CD4-positive, alpha-beta T cell (primary cell): ENCODE measurements around the gene MLLT10. TPM values are rescaled to one million over a fixed set of nuclear protein-coding genes. Genes with fewer than 3 reads are reported as not detected.
"Not testable (repeated sequence)": the region's sequence is repeated elsewhere in the genome, so short reads cannot be mapped to it uniquely, and the experiment has no call there.

Experiments used
- ATAC-seq: fragments of 200-7000 bp; cut with Tn5 transposase; one replicate; pipeline ENCODE4 v1.10.0; 2022; ENCODE audit warnings: mild to moderate bottlenecking; ENCODE audit not compliant: poor library complexity
- CTCF ChIA-PET: fragments of 350-600 bp; sonication (Branson Sonifier 250); formaldehyde crosslinking; loops from one replicate; lab custom pipeline; 2021; ENCODE audit warnings: antibody characterized with exemption, inconsistent platforms; lab: Charles Lee
- POLR2A ChIA-PET: fragments of 350-600 bp; sonication (Branson Sonifier 250); formaldehyde crosslinking; loops from one replicate; lab custom pipeline; 2021; ENCODE audit warnings: antibody characterized with exemption, inconsistent platforms; lab: Charles Lee
- DNase-seq, 14 experiments: peaks; one replicate each; pipeline ENCODE4 v3.0.0-alpha.2; 2013 to 2020; ENCODE audit warnings: mixed read lengths in 2 of 14
- H3K27ac ChIP-seq, 2 donors: one replicate each; pipeline versions ENCODE4 v1.5.1 to v1.7.0; 2013; ENCODE audit warnings: low read length in 2 of 2, low read depth in 1 of 2, mild to moderate bottlenecking in 1 of 2
- H3K27me3 ChIP-seq, 2 experiments: 1 replicate in 1 of 2; 2 replicates in 1 of 2; pipeline versions ENCODE4 v1.6.1 to v1.7.0; 2013; ENCODE audit warnings: low read length in 2 of 2, control low read depth in 1 of 2, mild to moderate bottlenecking in 1 of 2, moderate library complexity in 1 of 2; ENCODE audit not compliant: insufficient read depth in 2 of 2, control insufficient read depth in 1 of 2
- H3K36me3 ChIP-seq: one replicate; pipeline ENCODE4 v1.6.1; 2013; ENCODE audit warnings: low read length, control low read depth; ENCODE audit not compliant: insufficient read depth
- H3K4me1 ChIP-seq: one replicate; pipeline ENCODE4 v1.6.1; 2013; ENCODE audit warnings: low read length, control low read depth; ENCODE audit not compliant: insufficient read depth
- H3K4me3 ChIP-seq: one replicate; pipeline ENCODE4 v1.5.1; 2013; ENCODE audit warnings: mild to moderate bottlenecking, low read length, moderate library complexity
- H3K9me3 ChIP-seq, 2 experiments: 1 replicate in 1 of 2; 2 replicates in 1 of 2; pipeline versions ENCODE4 v1.6.1 to v1.7.0; 2013; ENCODE audit warnings: low read length in 2 of 2, mild to moderate bottlenecking in 2 of 2, control low read depth in 1 of 2, moderate library complexity in 1 of 2; ENCODE audit not compliant: control insufficient read depth in 1 of 2, insufficient read depth in 1 of 2
- H3K27ac Mint-ChIP-seq: one replicate; pipeline ENCODE4 v1.8.0; 2020; ENCODE audit warnings: mixed read lengths
- H3K27me3 Mint-ChIP-seq: one replicate; pipeline ENCODE4 v1.8.0; 2021; ENCODE audit warnings: mixed read lengths
- H3K36me3 Mint-ChIP-seq: one replicate; pipeline ENCODE4 v1.8.0; 2021; ENCODE audit warnings: low read depth, mixed read lengths
- H3K4me1 Mint-ChIP-seq: one replicate; pipeline ENCODE4 v1.8.0; 2021; ENCODE audit warnings: low read depth, mixed read lengths
- H3K4me3 Mint-ChIP-seq: one replicate; pipeline ENCODE4 v1.8.0; 2020; ENCODE audit warnings: mild to moderate bottlenecking, mixed read lengths
- H3K9me3 Mint-ChIP-seq: one replicate; pipeline ENCODE4 v1.8.0; 2020; ENCODE audit warnings: mixed read lengths
- intact Hi-C, 2 experiments: fragments of 100-400 bp; cut with DNase I in 1 of 2; cut with micrococcal nuclease in 1 of 2; formaldehyde crosslinking; loops; one replicate each; pipeline versions ENCODE4 v1.15.1 to v1.9.0; 2023 to 2025; cut with DNase I, micrococcal nuclease
- total RNA-seq, 174 experiments: library from RNA in 2 of 174; stranded (reverse) in 2 of 174; gene quantifications; one replicate each; pipeline ENCODE4 v1.2.3 and lab custom pipeline; 2021 to 2026
- TF ChIP-seq, protein P1 (sequence below): fragments of 200-600 bp; IDR thresholded peaks from one replicate; pipeline ENCODE4 v1.8.0; 2022; ENCODE audit warnings: antibody characterized with exemption, mild to moderate bottlenecking

Gene MLLT10
- total RNA-seq, 2 experiments from 2014 or later: 46.0 to 64.1 TPM

DNA sequence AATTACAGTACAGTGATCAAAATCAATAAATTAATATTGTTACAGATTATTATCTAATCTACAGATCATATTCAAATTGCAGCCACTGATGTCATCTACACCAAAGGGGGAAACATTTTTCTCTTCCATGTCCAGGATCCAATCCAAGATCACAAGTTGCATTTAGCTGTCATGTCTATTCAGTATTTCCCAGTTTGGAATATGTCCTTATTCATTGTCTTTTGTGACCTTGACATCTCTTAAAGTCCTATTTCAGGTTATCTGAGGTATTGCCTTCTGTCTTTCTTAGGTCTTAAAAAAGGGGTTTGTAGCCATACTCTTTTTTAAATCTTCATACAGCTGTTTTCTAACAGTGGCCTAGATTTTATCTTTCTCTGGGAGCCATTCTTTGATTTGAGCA is 93.3 kb downstream of the MLLT10 start:
- H3K27ac ChIP-seq: no peak overlapping the region
- peaks cover 28% of the 10 kb centered on the region for H3K36me3 ChIP-seq
- DNase-seq (no peak), ATAC-seq (no peak)
- no peaks in the 10 kb centered on the region for H3K27me3 ChIP-seq
- Mint-ChIP-seq H3K27ac (no peak overlapping the region), H3K4me1 (peaks cover 23% of the 10 kb centered on the region), H3K27me3 (no peaks in the 10 kb centered on the region), H3K36me3 (peaks cover 82% of the 10 kb centered on the region), H3K9me3 (no peaks in the 10 kb centered on the region), H3K4me3 (no peak overlapping the region)
- intact Hi-C loops: no loop called here
- no peaks in the 10 kb centered on the region for H3K4me1 ChIP-seq
- H3K9me3 ChIP-seq: no peaks in the 10 kb centered on the region
- ChIA-PET POLR2A (no interaction called here), CTCF (no interaction called here)
- no peak overlapping the region for H3K4me3 ChIP-seq
- TF ChIP-seq, protein P1, sequence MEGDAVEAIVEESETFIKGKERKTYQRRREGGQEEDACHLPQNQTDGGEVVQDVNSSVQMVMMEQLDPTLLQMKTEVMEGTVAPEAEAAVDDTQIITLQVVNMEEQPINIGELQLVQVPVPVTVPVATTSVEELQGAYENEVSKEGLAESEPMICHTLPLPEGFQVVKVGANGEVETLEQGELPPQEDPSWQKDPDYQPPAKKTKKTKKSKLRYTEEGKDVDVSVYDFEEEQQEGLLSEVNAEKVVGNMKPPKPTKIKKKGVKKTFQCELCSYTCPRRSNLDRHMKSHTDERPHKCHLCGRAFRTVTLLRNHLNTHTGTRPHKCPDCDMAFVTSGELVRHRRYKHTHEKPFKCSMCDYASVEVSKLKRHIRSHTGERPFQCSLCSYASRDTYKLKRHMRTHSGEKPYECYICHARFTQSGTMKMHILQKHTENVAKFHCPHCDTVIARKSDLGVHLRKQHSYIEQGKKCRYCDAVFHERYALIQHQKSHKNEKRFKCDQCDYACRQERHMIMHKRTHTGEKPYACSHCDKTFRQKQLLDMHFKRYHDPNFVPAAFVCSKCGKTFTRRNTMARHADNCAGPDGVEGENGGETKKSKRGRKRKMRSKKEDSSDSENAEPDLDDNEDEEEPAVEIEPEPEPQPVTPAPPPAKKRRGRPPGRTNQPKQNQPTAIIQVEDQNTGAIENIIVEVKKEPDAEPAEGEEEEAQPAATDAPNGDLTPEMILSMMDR: no peak

DNA sequence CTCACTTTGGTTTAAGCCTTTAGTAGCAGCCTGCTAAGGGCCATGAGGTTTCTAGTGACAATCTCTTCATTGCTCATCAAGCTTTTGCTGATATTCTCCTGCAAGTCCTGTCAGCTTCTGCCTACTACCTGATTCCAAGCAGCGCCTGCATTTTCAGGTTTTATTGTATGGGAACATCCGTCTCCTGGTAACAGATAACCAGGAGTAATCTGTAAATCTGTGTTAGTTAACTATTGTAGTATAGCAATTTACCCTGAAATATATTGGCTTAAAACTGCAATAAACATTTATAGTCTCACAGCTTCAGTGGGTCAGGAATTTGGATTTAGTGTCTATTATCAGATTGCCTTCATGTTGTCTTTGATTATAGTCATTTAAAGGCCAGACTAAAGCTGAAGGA is 94.0 kb downstream of the MLLT10 start:
- no peak overlapping the region for H3K27ac Mint-ChIP-seq
- POLR2A ChIA-PET: no interaction called here

DNA sequence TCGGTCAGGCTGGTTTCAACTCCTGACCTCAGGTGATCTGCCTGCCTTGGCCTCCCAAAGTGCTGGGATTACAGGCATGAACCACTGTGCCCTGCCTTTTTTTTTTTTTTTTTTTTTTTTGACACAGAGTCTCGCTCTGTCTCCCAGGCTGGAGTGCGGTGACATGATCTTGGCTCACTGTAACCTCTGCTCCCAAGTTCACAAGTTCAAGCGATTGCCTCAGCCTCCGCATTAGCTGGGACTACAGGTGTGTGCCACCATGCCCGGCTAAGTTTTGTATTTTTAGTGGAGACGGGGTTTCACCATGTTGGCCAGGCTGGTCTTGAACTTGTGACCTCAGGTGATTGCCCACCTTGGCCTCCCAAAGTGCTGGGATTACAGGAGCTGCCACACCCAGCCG is 94.6 kb downstream of the MLLT10 start:
- H3K4me3 Mint-ChIP-seq, intact Hi-C loops, POLR2A ChIA-PET, H3K9me3 ChIP-seq, H3K27ac ChIP-seq, DNase-seq, H3K27ac Mint-ChIP-seq, H3K27me3 Mint-ChIP-seq, H3K27me3 ChIP-seq, ATAC-seq, H3K4me1 ChIP-seq, H3K9me3 Mint-ChIP-seq, H3K4me3 ChIP-seq: not testable (repeated sequence)
- peaks cover 21% of the 10 kb centered on the region for H3K36me3 ChIP-seq
- Mint-ChIP-seq H3K36me3 (peaks cover 77% of the 10 kb centered on the region), H3K4me1 (peaks cover 18% of the 10 kb centered on the region)
- CTCF ChIA-PET: interaction anchor here (0.5 to 0.7 kb wide), 2 partner anchors 9 to 39 kb away, joined by 3 read pairs; no protein-coding TSS in a partner anchor

More for the DNA sequence above, 94.0 kb downstream of the MLLT10 start:
- intact Hi-C loops: no loop called here
- peaks cover 21% of the 10 kb centered on the region for H3K36me3 ChIP-seq
- no peak overlapping the region for H3K27ac ChIP-seq
- H3K4me1 ChIP-seq: no peaks in the 10 kb centered on the region
- TF ChIP-seq, protein P1: no peak
- CTCF ChIA-PET: interaction anchor here (0.5 to 0.7 kb wide), 2 partner anchors 8 to 39 kb away, joined by 3 read pairs; no protein-coding TSS in a partner anchor
- peaks cover 80% of the 10 kb centered on the region for H3K36me3 Mint-ChIP-seq
- no peaks in the 10 kb centered on the region for H3K9me3 Mint-ChIP-seq
- H3K4me1 Mint-ChIP-seq: peaks cover 23% of the 10 kb centered on the region
- H3K4me3 Mint-ChIP-seq: no peak overlapping the region
- H3K9me3 ChIP-seq: no peaks in the 10 kb centered on the region
- no peaks in the 10 kb centered on the region for H3K27me3 Mint-ChIP-seq
- H3K27me3 ChIP-seq: no peaks in the 10 kb centered on the region
- DNase-seq (no peak), ATAC-seq (no peak)
- no peak overlapping the region for H3K4me3 ChIP-seq
